Raji (cell line): ENCODE measurements around the gene ZMIZ1.

Experiments
- POLR2A ChIP-seq: IDR thresholded peaks from 2 replicates; pipeline ENCODE4 v1.6.1; 2011; ENCODE audit warnings: low read depth, low read length, control low read depth; ENCODE audit not compliant: insufficient read depth

ZMIZ1 gene

DNA sequence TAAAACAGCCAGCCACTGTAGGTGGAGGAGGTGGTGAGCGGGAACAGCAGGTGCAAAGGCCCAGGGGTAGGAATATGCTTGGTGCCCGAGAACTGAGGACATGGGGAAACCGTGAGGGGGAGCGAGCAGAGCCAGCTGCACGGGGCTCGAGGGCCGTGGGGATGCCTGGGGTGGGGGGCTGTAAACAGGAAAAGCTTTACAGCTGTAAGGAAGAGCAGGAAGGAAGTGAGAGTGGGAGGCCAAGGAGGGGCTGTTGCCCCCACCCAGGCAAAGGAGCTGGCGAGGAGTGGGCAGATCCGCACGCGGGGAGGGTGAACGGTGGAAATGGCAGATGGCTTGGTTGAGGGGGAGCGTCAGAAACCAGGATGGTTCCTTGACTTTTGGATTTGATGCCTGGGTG is 34.4 kb downstream of the ZMIZ1 start:
- TF ChIP-seq POLR2A: no peak

DNA sequence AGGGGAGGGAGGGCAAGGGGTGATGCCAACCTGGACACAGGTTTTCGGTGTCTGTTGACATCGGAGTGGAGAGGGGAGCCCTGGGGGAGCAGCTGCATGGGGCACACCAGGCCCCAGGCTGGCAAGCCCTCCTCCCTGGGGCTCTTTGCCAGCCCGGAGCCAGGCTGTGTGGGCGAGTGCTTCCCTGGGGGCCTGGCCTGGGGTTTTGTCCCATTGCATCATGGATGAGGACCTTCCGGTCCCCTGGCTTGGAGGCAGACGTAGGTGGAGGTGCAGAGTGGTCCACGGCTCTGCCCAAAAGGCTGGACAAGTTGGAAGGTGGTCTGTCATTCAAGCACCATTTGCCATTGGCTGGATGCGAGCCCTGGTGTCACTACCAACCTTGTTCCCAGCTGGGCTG is 34.8 kb downstream of the ZMIZ1 start:
- no peak for TF ChIP-seq POLR2A

DNA sequence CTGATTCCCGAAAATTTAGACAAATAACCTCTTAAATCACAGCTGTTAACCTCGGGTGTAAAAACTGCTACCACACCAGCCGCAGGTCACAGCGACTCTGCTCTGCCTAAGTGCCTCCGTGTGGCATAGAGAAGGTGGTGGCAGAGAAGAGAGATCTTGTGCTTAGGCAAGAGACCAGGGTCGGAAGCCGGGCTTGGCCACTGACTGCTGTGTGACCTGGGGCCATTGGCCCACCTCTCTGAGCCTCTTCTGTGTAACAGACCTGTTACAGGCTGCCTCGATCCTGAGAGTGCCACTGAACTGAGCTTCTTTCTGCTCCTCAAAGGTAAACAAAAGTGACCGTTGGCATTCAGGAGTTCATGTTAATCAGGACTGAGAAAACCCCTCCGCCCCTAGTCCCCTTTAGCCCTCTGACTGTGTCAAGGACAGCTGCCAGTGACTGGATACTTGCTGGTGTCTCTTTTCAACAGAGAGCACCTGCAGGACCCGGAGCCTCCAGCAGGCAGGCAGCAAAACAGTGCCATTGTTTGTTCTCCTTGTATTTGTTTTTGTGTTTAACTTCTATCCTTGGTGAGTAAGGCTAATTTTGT is 36.5 kb downstream of the ZMIZ1 start:
- no peak for TF ChIP-seq POLR2A

DNA sequence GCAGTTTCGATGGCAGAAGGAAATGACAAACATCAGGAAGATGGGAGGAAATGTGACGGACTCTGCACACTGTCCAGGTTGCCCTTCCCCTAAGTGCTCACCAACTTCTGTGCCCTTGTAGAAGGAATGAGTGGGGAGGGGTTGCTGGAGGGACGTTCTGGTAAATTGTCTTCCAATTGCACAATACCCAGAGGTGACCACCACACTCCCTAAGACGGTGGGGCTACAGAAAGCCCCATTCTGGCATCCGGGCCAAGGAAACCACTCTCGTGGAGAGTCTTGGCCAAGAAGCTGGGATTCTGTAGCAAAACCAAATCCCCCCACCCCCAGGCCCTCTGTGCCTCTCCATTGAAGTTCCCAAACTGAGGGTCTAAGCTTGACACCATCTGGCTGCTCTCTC is 37.1 kb downstream of the ZMIZ1 start:
- TF ChIP-seq POLR2A: no peak

DNA sequence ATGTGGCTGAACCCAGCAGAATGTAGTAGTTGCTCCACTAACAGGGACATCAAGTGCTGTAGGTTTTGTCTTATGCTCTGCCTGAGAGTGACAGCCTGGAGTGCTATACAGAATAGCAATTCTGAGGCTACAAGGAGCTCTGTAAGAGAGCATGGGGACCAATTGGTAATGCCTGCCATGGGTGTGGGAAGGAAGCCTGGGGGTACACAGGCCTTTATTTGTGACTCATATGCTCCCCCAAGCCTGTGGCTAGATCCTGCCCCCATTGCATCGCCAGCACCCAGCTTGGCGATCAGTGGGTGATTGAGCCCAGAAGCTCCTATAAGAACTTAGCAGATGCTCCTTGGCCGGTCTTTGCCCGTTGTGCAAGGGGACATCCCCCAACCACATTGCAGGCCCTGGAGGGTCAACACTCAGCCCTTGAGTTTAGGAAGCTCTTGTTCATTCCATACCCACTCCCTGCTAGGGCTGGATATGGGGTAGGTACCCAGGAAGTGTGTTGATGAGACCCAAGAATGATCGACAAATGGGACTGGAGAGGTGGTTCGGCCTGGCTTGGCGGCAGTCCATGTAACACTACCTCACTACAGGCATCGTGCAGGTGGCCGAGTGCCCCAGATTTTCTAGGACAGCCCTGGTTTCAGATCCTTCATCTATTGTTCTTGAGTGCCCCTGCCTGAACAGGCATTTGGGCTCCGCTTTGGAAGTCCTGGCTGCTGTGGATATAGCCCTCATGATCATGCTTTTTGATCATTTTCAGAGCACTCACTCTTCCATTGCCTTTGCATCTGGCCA is 37.7 kb downstream of the ZMIZ1 start:
- TF ChIP-seq POLR2A: no peak

DNA sequence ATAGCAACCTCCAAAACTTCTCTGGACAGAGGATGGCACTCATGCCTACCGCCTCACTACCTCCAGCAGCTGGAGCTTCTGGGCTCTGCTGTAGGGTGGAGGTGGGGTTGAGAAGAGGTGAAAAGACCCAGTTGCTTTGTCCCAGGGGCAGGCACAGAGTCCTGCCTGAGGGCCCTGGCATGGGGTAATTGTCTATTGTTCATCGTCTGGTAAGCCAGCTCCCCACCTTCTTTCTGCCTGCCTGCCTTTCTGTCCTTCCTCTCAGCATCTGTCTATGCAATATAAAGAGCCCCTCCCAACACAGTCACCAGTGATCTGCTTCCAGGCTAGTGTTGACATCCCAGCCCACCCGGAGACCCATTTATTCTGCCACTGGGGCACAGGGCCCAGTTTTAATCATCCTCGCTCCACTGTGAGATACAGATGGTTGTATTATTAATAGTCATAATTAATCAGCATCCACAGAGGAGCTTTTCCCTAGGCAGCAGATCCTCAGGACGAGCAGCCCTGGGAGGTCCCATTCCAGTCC is 39.0 kb downstream of the ZMIZ1 start:
- TF ChIP-seq POLR2A: no peak

DNA sequence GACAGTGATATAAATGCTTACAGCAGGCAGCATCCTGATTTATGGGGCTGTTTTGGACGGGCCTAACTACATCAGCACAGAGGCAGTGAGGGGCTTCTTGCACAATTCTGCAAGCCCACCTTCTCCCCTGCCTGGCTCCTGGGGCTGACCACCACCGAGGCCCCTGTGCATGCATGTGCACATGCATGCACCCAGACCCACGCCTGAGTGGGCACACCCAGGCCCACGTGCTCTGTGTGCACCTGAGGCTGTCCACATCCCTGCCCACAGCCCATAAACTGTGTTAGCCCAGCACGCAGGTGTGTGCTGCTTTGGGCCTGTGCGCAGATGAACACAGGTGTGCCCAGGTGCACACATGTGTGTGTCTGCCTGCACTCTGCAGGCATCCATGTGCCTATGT is 40.0 kb downstream of the ZMIZ1 start:
- TF ChIP-seq POLR2A: no peak

DNA sequence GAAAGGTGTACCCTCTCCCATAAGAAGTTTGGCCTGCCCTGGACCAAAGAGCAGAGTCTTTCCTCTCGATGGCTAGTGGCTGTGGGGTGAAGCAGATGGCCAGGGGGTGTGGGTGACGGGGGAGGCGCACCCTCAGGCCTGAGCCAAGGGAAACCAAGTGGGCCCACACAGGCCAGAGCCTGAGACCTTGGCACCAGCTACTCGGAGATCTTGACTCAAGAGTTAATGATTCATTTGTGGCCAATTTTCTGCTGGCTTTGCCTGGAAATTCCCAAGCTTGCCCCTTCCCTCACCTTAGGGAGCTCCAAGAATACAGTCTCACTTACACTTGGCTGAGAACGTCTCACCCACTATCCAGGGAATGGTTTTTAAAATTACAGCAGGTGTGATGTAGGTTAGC is 42.7 kb downstream of the ZMIZ1 start:
- TF ChIP-seq POLR2A: no peak

DNA sequence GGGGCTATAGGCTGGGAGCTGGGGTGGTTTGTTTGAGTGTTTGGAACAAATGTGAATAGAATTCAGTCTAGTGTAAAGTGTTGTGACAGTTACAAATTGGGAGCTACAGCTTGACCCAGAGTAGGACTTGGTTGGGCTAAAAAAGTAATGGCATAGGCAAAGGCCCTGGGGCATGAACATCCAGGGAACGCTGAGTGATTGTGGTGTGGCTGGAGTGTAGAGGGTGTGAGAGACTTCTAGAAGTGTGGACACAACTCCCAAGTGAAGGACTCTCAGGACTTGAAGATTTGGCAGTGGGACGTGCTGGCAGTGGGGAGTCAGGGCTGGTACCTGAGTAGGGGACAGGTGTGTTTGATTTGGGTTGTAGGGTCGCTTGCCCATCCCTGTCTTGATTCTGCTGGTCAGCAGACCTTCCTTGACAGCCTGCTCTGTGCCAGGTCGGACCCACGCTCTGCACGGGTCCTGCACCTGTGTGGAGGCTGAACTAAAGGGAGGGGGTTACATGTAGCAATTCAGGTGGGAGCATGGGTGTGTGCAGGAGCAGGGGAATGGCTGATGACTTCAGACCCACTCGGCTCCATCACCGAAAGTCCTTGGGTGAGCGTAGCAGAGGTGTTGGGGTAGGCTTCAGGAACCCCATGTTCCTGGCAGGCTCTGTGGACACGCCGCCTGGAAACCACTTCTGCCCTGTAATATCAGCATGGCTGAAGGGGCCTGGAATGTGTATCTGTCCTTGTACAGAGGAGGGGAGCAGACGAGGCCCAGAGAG is 43.3 kb downstream of the ZMIZ1 start:
- no peak for TF ChIP-seq POLR2A

DNA sequence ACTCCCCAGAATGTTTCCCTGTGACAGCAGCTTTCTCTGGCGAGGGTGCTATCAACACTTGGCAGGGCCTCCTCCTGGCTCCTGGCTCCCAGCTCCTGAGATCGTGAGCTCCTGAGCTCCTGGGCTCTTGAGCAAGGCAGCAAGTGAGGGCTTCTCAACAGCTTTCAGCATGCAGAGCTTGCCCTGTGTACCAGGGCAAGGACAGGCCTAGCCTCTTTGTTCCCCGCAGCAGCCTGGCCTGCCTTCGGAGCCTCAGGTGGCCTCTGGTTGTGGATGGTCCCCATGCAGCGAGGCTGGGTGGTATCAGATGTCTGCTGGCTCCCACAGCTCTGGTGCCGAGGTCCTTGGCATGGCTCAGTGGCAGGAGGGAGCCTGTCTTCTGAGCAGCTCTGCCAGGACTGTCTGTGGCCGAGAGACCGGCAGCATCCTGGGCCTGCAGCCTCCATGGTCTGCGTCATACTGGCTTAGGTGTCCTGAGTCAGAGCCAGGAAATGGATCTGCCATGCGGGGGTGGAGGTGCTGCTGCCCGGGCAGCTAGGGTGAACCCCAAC is 44.2 kb downstream of the ZMIZ1 start:
- TF ChIP-seq POLR2A: no peak

DNA sequence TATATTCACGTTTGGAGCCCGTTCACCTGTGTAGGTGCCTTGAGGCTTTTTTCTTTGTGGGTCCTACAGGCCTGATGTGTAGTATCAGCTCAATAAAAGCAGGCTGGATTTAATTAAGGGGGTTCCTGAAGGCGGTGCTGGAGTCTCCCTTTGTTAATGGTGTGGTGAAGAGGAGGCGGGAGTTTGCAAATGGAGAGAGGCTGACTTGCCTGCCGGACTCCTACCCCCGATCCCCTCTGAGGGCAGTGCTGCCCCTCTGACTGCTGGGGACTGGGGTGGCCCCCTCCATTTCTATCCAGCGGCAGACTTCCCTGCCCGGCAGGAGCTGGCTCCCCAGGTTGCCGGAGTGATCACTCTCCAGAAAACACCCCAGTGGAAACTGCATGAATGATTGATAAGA is 45.1 kb downstream of the ZMIZ1 start:
- no peak for TF ChIP-seq POLR2A

DNA sequence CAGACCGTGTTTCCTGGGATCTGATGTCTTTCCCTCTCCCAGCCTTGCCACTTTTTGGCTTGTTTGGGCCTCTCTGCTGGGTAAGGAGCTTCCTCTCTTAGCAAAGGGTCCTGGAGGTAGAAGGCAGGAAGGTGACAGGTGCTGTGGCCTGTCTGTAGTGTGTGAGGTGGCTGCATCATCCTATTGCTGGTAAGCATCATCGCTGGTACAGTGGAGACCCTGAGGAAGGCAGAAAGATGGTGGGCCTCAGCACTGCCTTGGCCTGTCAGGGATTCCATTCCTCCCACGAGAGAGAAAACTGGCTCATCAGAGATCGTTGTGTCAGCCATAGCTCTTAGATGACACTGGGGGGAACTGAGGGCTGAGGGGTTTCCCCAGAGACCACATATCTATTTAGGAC is 46.5 kb downstream of the ZMIZ1 start:
- no peak for TF ChIP-seq POLR2A

DNA sequence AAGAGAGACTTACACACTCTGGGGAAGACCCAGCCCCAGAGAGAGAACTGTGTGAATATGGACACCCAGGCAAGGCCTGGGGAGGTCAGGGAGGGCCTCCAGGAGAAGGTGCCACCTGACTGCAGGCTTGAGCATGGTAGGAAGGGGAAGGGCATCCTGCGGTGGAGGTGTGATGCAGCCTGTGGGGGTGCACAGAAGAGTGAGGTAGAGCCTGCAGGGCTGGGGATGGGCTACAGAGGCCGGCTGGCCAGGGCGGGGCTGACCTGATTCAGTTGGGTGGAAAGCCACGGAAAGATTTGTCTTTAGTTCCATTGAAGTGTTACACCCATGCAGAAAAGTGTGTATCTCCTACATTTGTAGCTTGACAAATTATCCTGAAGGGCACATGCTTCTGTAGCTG is 47.6 kb downstream of the ZMIZ1 start:
- TF ChIP-seq POLR2A: no peak

DNA sequence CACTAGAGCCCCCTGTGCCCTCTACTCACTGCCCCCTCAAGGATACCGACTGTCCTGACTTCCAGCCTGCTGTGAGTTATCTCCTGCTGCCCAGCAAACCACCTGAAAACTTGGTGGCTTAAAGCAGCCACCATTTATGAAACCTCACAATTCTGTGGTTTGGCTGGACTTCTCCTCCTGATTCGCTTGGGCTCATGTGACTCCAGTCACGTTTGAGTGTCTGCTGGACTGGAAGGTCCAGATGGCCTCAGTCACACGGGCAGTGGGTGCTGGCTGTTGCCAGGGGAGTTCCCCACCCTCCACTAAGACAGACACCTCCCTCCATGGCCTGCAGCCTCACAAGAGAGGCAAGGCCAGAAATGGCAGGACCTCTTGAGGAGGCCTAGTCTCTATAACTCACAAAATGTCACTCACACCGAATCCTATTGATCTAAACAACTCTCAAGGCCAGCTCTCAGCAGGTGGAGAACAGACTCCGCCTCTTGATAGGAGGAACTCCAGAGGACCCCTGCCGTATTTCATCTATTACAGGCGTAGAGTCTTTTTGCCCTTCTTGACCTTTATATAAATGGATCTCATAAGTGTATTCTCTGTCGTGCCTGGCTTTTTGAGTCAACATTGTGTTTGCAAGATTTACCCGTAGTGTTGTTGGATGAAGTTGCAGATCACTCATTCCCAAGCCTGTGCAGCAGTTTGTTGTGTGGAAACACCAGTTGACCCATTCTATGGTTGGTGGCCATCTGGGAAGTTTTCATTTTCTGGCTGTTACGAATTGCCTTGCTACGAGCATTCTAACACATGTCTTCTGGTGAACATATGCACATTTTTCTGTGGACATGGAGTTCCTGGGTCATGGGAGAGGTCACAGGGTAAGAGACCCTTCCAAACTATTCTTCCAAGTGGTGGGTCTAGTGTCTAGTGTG is 48.3 kb downstream of the ZMIZ1 start:
- TF ChIP-seq POLR2A: no peak
